DMS 273 (cell line): ENCODE results near the gene ATP6V0C.
"Not testable (repeated sequence)": the region's sequence is repeated elsewhere in the genome, so short reads cannot be mapped to it uniquely, and the experiment has no call there.

ENCODE experiments used
- DNase-seq: peaks from one replicate; lab custom pipeline; 2025; ENCODE audit not compliant: unreplicated experiment; lab: John Stamatoyannopoulos, UW

The ATP6V0C gene

DNA sequence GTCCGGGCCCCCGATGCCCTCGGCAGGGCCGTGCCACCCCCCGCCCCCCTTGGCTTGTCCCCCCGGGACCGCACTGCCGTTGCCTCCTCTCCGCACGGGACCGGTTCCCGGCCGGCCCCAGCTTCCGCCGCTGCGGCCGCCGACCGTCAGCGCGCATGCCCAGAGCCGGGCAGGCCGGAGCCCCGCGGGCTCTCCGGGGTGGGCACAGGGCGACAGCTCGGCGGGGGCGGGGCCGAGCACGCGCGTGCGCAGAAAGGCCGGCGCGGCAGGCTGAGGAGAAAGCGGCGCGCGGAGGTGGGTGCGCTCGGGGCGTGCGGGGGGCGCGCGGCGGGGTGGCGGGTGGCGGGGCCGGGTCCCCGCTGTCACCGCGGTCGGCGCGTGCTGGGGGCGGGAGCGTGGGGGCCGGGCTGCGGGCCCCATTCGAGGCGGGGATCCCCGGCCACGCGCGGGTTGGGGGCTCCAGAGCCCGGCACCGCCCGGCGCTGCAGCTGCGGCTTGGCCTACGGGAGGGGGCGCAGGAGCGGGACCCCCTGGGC lies 38.8 kb upstream of the ATP6V0C start, which contains the start of gene TBC1D24:
TBC1D24 (plus strand) TSS at position 251 of the 536 bp plus-strand sequence. CDS start 21,022 bp downstream, outside the sequence.
- DNase-seq: peak; percentile 94

DNA sequence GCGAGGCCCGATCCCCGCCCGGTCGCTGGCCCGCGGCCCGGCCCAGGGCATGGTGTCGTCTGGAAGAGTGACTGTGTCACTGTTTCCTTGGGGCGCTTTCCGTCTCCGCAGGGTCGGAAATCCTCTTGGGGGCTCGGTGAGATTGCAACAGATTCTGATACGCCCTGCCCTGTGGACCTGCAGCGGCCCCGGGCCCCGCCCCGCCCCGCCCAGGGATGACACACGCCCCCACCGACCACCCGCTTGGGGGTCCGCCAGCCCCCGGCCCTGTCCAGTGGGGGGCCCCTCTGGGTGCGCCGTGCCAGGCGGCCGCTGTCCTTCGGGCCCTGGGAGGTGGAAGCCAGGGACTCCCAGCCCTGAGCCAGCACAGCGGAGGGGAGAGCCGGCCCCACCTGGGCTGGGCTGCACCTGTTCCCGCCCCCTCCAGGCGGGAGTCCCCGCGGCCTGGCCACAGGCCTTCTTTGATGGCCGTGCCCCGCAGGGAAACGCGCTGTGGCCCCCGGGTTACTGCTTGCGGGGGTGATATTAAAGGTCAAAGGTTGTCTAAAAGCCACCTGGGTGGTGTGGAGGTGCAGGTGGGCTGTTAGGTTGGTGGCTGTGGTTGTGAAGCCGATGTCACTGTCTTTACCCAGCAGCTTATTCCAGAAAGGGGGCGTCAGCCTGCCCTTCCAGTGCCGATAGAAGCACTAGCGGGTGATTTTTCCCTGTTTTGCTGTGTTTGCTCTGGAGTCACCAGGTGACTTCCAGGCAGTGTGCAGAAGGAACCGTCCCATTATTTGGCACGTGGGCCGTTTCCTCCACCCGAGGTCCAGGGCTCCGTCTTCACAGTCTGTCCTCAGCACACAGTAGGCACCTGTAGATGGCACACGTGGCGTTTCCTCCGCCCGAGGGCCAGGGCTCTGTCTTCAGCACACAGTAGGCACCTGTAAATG lies 38.1 kb upstream of the ATP6V0C start:
- peak; percentile 59 for DNase-seq

GRCh38 chr16:2476345-2476720 lies 37.4 kb upstream of the ATP6V0C start:
- DNase-seq: no peak

DNA sequence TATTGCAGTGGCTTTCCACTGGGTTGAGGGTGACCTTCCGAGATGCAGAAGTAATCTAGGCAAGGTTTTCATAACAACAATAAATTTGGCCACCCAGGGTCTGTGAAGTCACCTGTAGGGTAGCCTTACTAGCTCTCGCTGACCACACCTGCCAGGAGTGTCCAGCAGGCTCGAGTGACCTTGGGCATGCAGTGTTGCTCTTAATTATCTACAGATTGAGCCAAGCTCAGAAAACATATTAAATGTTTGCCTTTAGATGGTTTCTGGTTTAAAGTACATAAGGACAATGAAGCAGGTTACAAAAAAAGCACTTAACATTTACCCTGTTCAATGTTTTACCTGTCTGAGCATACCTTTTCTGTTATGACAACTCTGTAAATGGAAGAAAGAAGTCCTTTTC lies 37.0 kb upstream of the ATP6V0C start:
- DNase-seq: no peak

GRCh38 chr16:2477327-2477726 lies 36.4 kb upstream of the ATP6V0C start:
- no peak for DNase-seq

GRCh38 chr16:2478279-2478678 lies 35.5 kb upstream of the ATP6V0C start:
- peak; percentile 54 for DNase-seq

- not testable (repeated sequence) for DNase-seq
Observed at GRCh38 chr16:2479996-2480395, 33.8 kb upstream of the ATP6V0C start.

GRCh38 chr16:2480948-2481347 lies 32.8 kb upstream of the ATP6V0C start:
- no peak for DNase-seq

DNA sequence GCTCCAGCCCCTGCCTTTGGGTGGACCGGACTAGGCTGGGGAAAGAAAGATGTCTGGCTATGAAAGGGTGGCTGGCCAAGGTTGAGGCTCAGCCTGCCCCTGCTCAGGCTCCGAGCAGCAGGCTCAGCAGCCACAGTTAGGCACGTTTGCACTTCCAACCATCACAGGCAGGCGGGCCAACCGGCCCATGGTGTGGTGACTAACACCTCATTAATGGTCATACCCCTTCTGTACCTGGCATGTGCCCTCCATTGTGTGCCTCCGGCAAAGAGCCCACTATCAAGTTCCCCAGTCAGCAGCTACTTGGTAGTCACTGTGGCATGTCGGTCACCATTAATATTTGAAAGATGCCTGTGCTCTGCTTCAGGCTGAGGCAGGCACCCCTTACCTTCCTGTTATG lies 32.1 kb upstream of the ATP6V0C start:
- DNase-seq: peak; percentile 58

- DNase-seq: no peak
Observed at GRCh38 chr16:2482249-2482648, 31.5 kb upstream of the ATP6V0C start.

GRCh38 chr16:2482708-2483534 lies 30.8 kb upstream of the ATP6V0C start:
- DNase-seq: peak; percentile 93

DNA sequence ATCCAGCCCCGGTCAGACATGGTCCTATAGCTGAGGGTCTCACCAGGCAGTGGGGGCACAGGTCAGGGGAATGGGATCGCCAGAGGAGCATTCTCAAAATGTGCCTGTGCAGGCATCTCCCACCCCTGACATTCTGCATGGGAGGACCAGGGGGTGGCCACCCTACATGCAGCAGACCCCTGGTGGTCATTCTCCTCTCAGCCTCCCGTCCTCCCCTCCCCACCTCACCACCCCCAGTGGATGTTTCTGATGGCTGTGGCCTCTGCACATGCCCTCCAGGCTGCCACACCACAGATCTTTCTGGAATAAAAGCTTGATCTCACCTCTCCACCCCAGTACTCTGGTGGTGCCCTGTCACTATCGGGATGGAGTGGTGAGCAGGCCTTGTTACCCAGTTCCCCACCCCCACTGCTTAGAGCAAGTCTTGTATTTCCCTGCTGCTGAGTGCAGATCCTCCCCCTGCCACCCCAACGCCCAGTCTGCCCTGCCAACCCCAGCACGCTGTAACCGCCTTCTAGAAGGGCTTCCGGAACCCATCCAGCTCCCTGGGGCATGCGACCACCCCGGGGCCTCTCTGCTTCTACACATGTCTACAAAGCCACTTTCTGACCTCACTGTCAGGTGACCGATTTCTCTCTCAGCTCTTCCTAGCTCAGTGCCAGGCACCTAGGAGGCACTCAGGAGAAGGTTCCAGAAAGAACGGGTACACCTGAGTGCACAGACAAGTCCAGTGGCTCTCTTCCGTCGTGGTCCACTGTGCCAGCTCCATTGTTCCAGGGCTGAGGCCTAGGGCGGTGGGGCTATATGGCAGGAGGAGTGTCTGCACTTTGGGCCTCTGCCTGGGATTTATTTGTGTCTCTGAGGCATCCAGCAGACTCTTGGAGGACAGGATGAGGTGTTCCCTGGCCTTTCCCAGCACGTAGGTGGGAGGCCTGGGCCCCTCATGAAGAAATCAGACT lies 29.5 kb upstream of the ATP6V0C start:
- no peak for DNase-seq

DNA sequence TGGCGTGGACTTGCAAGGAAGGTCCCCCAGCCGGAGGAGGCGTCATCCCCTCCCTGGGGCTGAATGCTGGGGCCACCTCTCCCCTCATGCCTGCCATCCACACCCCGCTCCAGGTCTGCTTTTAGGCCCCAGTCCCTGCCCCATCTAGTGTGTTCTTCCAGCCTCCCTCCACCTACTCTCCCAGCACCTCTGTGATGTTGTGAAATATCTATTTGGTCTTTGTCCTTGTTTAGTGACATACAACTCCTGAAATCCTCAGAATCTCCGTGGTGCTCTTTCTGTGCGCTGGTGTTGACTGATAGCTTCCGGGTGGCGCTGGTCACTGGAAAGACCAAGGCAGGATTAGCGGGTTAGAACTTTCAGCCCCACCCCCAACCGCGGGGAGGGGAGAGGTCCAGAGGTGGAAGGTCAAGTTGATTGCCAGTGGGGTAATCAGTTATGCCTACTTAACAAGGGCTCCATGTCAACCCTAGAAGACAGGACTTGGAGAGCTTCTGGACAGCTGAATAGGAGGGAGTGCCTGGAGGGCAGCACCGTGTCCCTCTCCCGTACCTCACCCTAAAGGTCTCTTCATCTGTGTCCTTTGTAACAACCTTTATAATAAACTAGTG lies 28.7 kb upstream of the ATP6V0C start:
- no peak for DNase-seq

GRCh38 chr16:2485811-2486507 lies 27.8 kb upstream of the ATP6V0C start:
- no peak for DNase-seq

- DNase-seq: no peak
Observed at GRCh38 chr16:2486645-2487516, 26.9 kb upstream of the ATP6V0C start.

DNA sequence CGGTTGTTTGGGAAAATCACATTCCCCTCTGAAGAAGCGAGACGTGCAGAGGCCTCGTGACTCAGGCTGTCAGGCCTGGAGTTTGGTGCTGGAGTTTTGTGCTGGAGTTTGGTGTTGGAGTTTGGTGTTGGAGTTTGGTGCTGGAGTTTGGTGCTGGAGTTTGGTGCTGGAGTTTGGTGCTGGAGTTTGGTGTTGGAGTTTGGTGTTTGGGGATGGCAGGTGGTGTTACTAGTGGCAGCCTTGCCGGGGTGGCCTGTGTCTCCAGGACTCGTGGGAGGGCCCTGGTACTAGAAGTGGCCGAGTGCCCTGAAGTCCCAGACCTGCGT lies 26.3 kb upstream of the ATP6V0C start:
- no peak for DNase-seq

DNA sequence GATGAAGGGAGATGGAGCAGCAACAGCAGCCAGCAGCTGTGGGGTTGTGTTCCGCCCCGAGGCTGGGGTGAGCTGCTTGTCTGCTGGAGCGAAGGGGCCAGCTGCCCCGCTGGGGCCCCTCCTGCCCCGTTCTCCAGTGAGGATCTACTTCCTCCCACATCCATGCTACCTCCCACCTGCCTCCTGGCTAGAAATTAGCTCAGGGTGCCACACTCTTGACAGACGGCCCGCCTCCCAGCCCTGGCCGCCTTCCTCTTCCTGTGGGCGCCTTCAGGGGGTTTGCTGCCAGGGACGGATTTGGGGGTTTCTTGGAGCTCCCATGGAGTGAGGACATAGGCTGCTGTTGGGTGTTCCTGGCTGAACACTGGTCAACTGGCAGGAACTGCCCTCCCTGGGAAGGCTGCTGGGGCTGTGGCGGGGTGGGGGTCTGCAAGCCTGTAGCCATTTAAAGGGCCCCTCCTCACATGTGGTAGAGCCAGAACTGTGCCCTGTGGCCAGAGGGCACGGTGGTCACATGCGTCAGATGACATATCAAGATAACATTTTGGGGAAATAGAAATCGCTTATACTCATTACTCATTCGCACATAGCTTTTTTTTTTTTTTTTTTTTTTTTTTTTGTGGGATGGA lies 25.7 kb upstream of the ATP6V0C start:
- no peak for DNase-seq

- DNase-seq: no peak
Observed at GRCh38 chr16:2489581-2489980, 24.2 kb upstream of the ATP6V0C start.
